ENCODE data around the gene HNF4A.
"Not testable (repeated sequence)": the region's sequence is repeated elsewhere in the genome, so short reads cannot be mapped to it uniquely, and the experiment has no call there.

Gene HNF4A

DNA sequence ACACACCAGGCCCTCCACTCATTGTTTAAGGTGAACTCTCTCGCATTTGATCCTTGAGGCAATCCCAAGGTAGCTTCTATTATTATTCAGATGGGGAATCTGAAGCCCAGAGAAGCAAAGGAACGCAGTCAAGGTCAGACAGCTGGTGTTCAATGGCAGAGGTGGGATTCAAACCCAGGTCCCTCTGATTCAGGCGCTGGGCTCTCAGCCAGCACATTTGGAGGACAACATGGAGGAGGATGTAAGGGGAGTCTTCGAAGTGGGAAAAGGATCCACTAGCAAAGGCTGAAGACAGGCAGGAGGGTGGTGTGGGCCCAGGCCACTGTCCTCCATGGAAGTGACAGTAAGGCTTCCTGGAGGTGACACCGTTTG, 106.3 kb downstream of the HNF4A start:
- in situ Hi-C loops (cut with MboI; ENCODE audit: low sequenced_read_pairs) = no loop called here

DNA sequence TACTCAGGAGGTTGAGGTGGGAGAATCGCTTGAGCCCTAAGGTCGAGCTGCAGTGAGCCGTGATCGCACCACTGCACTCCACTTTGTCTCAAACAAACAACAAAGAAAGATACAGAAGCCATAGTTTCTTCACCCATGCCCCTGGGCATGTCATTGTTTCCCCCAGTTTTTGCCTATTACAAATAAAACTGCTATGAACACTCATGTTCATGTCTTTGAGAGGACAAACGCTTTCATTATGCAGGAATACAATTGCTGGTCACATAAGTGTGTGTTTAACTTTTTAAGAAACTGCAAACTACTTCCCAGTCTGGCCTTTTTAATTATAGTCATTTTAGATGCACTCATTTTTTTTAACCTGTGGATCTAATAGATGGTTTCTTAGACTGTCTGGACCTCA, 108.0 kb downstream of the HNF4A start:
- in situ Hi-C loops (cut with MboI; ENCODE audit: low sequenced_read_pairs) = no loop called here

DNA sequence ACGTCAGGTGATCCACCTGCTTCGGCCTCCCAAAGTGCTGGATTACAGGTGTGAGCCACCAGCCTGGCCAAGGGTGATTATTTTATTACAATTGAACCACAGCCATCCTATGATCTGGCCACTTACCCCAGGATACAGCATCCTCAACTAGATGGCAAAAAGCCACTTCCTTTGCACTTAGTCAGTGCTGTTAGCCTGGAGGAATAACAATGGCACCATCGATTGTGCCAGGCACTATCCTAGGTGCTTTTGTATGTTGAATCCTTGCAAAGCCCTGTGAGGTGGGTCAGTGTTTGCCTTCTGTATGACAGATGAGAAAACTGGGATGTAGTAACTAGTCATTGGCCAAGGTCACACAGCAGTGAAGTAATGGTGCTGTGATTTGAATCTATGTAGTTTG, 109.0 kb downstream of the HNF4A start:
- in situ Hi-C loops (cut with MboI; ENCODE audit: low sequenced_read_pairs) = no loop called here

DNA sequence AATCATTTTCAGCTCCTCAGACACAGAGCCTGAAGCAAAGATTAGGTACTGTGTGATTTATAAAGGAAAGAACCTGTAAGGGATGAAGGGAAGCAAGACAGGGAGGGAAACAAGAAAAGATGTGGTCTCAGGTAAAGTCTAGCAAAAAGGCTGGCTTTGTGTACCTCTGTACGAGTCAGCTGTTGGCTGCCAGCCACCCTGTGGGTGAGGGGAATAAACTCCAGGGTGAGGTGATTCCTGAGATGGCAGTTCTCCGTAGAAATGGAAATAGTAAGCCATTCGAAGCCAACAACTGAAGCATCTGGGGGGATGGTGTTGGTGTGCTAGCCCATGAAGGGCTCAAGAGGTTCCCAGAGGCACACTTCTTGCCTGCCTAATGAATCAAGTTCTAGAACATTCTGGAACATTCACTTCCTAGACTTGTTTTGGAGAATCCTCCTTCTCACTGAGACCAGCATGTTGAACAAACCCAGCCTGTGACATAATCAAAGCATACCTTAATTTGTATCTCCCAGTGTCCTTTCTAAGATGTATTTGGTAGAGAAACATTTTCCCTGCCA, 109.6 kb downstream of the HNF4A start:
- in situ Hi-C loops (cut with MboI; ENCODE audit: low sequenced_read_pairs) = no loop called here

DNA sequence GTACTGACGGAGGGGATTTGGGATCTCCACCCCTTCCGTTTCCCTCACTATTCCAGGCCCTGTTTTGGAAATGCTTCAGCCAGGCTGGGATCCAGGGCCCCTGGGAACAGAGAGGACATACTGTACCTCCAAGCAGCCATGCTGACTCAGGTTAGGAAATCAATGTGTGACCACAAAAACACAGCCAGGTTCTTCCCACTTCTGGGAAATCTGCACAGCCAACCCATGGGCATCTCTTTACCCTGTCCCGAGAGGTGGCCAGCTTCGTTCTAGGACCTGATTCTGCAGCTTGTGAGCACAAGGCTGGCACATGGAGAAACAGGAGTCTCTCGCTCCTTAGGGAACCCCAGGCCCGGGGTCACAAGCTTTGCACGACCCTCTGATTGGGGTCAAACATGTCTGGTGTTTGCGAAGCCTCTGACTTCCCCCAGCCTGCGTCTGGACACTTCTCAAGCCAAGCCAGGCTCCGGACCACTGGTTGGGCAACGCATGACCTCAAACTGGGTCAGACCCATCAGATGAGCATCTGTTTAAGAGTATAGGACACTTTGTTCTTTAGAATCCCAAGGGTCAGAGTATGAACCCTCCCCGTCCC, 111.9 kb downstream of the HNF4A start:
- in situ Hi-C loops (cut with MboI; ENCODE audit: low sequenced_read_pairs) = no loop called here

DNA sequence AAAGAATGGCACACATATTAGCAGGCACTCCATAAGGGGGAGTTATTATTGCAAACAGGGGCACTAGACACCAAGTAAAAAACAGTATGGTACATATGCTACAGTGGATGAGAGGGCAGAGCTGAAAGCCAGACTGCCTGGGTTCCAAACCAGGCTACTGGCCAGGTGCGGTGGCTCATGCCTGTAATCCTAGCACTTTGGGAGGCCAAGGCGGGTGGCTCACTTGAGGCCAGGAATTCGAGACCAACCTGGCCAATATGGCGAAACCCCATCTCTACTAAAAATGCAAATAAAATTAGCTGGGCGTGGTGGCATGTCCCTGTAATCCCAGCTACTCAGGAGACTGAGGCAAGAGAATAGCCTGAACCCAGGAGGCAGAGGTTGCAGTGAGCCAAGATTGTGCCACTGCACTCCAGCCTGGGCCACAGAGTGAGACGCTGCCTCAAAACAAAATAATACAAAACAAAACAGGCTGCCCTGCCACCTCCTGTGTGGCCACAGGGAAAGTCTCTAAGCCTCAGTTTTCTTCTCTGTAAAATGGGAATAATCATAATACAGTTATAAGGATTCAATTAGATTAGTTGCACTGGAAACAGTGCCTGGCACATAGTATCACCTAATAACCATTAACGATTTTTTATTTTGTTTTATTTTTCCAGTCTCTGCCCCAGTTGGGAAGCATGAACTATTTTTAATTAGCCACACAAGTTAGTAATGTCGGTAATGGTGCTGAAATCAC, 112.7 kb downstream of the HNF4A start:
- in situ Hi-C loops (cut with MboI; ENCODE audit: low sequenced_read_pairs) = no loop called here

DNA sequence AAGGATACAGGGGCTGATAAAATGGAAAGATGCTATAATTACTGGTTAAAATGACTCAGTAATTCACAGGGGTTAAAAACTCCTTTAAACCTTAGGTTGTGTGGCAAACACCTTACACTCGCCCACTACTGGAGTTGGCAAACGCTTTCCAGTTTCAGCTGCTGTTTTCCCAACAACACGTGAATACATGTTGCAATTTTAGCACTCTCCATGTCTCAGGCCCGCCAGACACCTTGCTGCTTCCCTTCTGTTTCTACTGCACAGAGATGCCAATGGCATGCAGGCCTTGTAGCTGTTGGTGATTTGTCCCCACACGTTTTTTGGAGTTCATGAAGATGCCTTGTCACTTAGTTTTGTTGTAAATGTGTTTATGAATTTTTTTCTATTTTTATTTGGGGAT, 114.8 kb downstream of the HNF4A start:
- in situ Hi-C loops (cut with MboI; ENCODE audit: low sequenced_read_pairs) = no loop called here

DNA sequence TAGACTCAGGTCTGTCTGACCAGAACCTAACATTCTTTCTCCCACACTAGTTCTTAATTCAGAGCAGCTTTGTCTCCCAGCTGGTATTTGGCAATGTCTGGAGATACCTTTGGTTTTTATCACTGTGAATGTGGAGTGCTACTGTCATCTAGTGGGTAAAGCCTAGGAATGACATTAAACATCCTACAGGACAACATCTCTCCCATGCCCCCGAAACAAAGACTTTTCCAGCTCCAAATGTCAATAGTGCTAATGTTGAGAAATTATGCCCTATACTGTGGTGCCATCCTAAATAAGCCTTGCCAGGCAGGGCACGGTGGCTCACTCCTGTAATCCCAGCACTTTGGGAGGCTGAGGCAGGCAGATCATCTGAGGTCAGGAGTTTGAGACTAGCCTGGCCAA, 116.0 kb downstream of the HNF4A start:
- in situ Hi-C loops (cut with MboI; ENCODE audit: low sequenced_read_pairs) = no loop called here

DNA sequence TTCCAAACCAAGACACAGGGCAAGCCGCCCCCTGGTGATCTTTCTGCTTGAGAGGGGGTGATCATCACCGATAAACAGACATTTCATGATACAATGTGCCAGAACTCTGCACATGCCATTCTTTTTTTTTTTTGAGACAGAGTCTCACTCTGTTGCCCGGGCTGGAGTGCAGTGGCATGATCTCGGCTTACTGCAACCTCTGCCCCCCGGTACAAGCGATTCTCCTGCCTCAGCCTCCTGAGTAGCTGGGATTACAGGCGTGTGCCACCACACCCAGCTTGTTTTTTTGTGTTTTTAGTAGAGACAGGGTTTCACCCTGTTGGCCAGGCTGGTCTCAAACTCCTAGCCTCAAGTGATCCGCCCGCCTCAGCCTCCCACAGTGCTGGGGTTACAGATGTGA, 116.8 kb downstream of the HNF4A start:
- in situ Hi-C loops (cut with MboI; ENCODE audit: low sequenced_read_pairs) = not testable (repeated sequence)

DNA sequence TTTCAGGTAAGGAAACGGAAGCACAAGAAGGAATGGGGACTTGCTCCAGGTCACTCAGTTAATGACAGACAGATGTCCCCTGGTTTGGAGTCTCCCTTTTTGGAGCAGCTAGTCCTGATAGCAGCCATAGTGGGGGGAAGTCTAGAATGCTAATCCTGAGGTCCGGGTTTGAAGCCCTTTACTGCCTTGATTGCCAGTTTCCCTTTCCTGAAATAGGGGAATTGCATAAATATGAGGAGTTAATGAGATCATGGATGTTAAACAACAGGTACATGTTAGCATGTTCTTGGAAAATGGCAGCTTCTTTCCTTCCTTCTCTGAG, 119.8 kb downstream of the HNF4A start:
- in situ Hi-C loops (cut with MboI; ENCODE audit: low sequenced_read_pairs) = no loop called here

DNA sequence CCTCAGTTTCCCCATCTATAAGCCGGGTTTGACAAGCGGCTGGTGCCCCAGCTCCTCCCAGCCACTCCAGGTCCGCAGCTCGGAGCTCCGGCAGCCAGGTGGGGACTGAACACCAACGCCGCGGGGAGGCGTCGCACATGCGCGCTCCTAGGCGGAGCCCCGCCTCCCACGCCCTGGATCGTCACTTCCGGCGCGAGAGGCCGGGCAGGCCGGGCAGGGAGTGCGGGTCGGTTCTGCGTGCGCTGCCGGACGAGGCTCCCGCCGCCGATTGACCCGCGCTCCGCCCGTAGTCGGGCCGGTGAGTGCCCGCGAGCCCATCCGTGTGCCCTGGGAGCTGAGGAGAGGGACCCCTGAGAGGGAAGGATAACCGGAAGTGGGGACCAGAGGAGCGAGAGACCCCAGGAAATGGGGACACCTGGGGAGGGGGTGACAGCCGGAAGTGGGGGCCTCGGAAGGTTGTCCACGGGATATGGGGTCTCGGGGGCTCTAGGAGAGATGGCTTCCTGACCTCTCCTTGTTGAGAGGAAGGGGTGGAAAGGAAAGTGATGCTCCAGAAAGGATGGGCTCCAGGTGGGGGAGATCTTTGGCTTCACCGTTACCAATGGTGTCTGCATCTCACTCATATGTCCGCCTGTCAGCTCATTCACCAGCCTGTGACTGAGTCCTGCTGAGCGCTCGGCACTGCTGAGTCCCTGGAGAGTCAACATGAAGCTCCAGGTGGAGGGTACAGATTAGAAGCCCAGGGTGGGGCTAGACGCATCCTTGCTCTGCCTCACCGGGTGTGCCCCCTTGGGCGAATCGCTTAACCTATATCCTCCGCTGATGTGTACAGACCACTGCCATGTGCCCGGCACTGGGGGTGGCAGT, 120.4 kb downstream of the HNF4A start, which contains the start of gene TTPAL:
TSS of gene TTPAL (plus strand) at position 181 of the 867 bp plus-strand sequence. CDS start 4,126 bp downstream, outside the sequence.
- in situ Hi-C loops (cut with MboI; ENCODE audit: low sequenced_read_pairs) = no loop called here

DNA sequence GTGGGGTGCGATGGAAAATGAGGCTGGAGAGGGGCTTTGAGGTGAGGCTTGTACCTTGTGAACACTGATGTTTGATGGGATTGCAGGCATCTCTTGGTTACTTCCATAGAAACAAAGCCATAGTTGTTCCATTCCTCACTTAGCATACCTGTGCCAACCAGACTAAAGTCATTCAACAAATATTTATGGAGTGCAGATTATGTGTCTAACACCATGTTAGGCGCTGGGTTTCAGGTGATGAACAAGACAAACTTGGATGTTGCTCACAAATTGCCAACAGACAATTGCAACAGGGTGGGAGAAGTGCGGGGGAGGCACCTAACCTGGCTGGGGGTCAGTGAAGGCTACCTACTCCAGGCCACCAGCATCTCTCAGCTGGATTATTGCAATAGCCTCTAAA, 121.7 kb downstream of the HNF4A start:
- in situ Hi-C loops (cut with MboI; ENCODE audit: low sequenced_read_pairs) = no loop called here

DNA sequence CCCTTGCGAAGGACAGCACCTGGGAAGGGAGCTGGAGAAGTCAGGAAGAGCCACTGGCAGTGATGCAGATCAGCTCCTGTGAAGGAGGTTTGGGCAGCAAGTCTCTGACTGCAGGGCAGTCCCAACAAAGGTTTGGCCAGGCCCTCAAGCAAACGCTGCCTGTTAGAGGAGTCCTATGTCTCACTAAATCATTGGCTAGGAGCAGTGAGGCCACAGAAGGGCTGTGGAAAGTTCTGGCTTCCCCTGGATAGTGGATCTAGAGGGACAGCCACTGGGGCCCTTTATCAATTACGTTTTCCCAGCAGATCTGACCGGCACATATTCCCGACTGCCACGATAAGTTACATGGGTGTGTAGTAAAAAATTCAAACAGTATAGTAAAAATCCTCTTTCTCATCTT, 122.7 kb downstream of the HNF4A start:
- in situ Hi-C loops (cut with MboI; ENCODE audit: low sequenced_read_pairs) = no loop called here

DNA sequence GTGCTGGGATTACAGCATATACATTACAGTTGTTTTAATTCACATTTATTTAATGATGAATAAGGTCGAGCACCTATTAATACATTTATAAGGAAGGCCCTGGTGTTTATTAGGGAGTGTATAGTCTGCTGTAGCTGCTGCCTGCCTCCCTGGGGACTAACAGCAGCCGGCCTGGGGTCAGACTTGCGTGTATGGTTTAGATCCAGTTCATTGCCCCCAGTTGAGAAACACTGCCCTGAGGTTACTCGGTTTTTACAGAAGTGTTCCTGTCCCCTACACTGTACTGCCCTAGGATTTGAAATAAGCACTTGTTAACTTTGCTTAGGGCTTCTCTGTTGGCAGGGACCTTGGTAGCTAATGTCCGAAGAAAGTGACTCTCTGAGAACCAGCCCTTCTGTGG, 124.1 kb downstream of the HNF4A start:
- in situ Hi-C loops (cut with MboI; ENCODE audit: low sequenced_read_pairs) = no loop called here

DNA sequence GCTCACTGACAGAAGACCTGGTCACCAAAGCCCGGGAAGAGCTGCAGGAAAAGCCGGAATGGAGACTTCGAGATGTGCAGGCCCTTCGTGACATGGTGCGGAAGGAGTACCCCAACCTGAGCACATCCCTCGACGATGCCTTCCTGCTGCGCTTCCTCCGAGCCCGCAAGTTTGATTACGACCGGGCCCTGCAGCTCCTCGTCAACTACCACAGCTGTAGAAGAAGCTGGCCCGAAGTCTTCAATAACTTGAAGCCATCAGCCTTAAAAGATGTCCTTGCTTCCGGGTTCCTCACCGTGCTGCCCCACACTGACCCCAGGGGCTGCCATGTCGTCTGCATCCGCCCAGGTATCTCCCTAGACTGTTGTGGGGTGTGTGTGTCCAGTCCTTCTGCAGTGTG, 124.6 kb downstream of the HNF4A start:
- in situ Hi-C loops (cut with MboI; ENCODE audit: low sequenced_read_pairs) = no loop called here

DNA sequence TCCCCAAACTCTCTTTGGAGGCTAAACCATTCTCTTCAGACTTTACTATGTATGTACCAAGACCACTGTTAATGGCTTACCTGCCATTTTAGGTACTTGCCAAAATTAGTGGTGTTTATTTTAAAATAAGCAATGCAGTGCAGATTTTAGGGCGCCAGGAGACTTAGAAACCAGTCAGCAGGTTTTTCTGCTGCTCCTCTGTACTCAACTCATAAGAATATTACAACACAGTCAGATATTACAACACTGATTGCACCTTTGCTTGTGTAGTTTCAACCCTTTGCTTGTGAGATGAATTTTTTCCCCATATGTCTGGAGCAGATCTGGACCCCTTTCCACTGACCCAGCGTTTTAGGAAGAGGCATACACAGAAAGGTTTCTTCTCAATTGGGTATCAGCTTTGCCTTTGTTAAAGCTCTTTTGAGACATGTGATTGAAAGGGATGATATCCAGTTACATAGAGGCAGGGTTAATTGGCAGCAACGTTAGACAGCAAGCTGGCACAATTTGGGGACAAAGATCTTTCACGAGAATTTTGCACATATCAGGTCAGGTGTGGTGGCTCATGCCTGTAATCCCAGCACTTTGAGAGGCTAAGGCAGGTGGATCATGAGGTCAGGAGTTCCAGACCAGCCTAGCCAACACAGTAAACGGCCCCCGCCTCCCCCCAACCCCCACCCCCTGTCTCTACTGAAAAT, 126.4 kb downstream of the HNF4A start:
- in situ Hi-C loops (cut with MboI; ENCODE audit: low sequenced_read_pairs) = no loop called here

DNA sequence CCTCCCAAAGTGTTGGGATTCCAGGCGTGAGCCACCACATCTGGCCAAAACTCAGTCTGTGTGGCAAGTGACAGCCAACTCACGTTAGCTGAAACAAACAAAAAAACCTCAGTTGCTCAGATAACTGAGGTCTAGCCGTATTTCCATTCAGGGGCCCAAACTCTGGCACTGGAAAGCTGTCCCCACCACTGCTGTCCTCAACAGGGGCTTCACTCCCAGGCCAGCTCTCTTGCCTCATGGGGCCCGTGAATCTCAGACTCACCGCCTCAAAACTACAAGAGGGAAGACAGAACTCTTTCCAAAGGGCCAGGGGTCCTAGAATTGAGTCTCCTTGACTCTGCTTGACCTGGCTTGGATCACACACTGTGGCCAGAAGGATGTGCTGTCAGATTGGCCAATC, 127.6 kb downstream of the HNF4A start:
- in situ Hi-C loops (cut with MboI; ENCODE audit: low sequenced_read_pairs) = no loop called here
